ENCODE measurements around the gene SLC30A2. TPM values are rescaled to one million over a fixed set of nuclear protein-coding genes. Genes with fewer than 3 reads are reported as not detected.

The SLC30A2 gene
- total and polyA plus RNA-seq, 2 experiments from 2014 or later, result 1.3 to 1.8 TPM

DNA sequence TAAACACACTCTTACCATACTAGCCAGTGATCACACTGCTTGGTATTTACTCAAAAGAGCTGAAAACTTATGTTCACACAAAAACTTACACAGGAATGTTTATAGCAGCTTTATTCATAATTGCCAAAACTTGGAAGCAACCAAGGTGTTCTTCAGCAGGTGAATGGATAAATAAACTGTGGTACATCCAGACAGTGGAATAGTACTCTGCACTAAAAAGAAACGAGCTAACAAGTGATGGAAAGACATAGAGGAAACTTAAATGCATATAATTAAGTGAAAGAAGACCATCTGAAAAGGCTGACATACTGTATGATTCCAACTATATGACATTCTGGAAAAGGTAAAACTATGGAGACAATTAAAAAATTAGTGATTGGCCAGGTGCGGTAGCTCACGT lies 45.0 kb upstream of the SLC30A2 start:
- DNase-seq (ENCODE audit: low read depth in 1 of 2, low spot score in 1 of 2), result no peak
- Histone ChIP-seq H3K27ac (no peak overlapping the region), H3K36me3 (no peaks in the 10 kb centered on the region), H3K4me1 (ENCODE audit: low read depth) (peaks cover 28% of the 10 kb centered on the region), H3K9me3 (ENCODE audit: low read depth) (no peaks in the 10 kb centered on the region), H3K27me3 (no peaks in the 10 kb centered on the region), H3K4me3 (no peak overlapping the region)
- TF ChIP-seq, protein P1, sequence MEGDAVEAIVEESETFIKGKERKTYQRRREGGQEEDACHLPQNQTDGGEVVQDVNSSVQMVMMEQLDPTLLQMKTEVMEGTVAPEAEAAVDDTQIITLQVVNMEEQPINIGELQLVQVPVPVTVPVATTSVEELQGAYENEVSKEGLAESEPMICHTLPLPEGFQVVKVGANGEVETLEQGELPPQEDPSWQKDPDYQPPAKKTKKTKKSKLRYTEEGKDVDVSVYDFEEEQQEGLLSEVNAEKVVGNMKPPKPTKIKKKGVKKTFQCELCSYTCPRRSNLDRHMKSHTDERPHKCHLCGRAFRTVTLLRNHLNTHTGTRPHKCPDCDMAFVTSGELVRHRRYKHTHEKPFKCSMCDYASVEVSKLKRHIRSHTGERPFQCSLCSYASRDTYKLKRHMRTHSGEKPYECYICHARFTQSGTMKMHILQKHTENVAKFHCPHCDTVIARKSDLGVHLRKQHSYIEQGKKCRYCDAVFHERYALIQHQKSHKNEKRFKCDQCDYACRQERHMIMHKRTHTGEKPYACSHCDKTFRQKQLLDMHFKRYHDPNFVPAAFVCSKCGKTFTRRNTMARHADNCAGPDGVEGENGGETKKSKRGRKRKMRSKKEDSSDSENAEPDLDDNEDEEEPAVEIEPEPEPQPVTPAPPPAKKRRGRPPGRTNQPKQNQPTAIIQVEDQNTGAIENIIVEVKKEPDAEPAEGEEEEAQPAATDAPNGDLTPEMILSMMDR (IDR thresholded peaks at IDR 0.05; ENCODE audit: low read depth, low read length), result no peak

DNA sequence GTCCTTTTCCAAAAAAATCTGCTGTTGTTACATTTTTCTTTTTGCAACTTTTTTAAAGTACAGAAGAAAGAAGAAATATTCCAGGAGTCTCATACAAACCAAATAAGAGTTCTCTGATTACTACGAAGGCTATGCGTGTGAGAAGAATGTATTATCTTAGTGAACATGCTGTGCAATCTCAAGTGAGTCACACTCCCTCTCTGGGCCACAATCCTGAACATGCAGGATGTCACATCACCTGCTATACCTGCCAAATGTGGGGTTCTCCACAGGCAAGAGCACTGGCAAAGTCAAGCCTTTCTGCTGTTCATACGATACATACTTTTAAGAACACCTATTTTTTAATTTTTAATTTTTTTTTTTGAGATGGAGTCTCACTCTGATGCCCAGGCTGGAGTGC lies 43.2 kb upstream of the SLC30A2 start:
- H3K36me3 ChIP-seq, result no peaks in the 10 kb centered on the region
- H3K27ac ChIP-seq, result no peak overlapping the region
- no peaks in the 10 kb centered on the region for H3K27me3 ChIP-seq

DNA sequence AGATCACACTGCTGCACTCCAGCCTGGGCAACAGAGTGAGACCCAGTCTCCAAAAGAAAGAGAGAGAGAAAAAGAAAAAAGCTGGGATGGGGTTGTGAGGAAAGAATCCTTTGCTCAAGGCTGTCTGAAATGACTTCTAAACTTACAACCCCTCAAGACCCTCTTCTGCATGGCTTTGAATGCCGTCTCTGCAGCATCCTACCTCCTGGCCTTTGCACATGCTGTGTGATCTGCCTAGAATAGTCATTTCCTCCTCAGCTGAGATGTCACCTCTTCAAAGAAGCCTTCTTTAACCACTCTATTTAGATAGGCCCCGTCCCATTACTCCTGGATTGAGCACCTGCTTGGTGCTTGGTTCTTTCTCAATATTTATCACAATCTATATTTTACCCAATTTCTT lies 38.9 kb upstream of the SLC30A2 start:
- no peaks in the 10 kb centered on the region for H3K36me3 ChIP-seq
- H3K27me3 ChIP-seq, result no peaks in the 10 kb centered on the region
- H3K4me3 ChIP-seq, result no peak overlapping the region
- no peak for DNase-seq (ENCODE audit: low read depth in 1 of 2, low spot score in 1 of 2)
- TF ChIP-seq, protein P1 (IDR thresholded peaks at IDR 0.05; ENCODE audit: low read depth, low read length), result no peak
- H3K9me3 ChIP-seq (ENCODE audit: low read depth), result no peaks in the 10 kb centered on the region
- H3K27ac ChIP-seq, result no peak overlapping the region
- peaks cover 15% of the 10 kb centered on the region for H3K4me1 ChIP-seq (ENCODE audit: low read depth)

More for the DNA sequence above, 43.2 kb upstream of the SLC30A2 start:
- no peak for DNase-seq (ENCODE audit: low read depth in 1 of 2, low spot score in 1 of 2)
- no peaks in the 10 kb centered on the region for H3K9me3 ChIP-seq (ENCODE audit: low read depth)
- peaks cover 17% of the 10 kb centered on the region for H3K4me1 ChIP-seq (ENCODE audit: low read depth)
- TF ChIP-seq, protein P1 (IDR thresholded peaks at IDR 0.05; ENCODE audit: low read depth, low read length), result no peak
- H3K4me3 ChIP-seq, result no peak overlapping the region

DNA sequence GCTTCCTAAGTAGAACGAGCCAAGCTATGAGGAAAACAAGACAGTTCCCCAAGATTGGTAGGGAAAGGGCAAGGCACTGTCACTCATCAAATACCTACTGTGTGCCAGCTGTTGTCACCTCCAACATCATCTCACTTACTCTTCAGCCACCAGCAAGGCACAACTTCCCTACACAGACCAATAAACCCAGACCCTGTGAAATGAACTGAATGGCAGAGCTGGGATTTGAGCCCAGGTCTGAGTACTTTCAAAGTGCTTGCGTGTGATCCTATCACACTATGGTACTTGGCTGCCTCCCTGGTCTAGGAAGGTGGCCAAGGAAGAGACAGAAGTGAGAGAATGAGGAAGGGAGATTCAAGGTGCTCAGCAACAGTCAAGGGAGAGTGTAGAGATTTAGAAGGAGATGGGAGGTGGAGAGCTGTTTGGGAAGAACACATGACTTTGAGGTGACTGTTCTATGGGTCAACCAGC lies 38.2 kb upstream of the SLC30A2 start:
- Histone ChIP-seq H3K27ac (no peak overlapping the region), H3K4me1 (ENCODE audit: low read depth) (peaks cover 23% of the 10 kb centered on the region), H3K4me3 (no peak overlapping the region), H3K36me3 (no peaks in the 10 kb centered on the region), H3K27me3 (no peaks in the 10 kb centered on the region), H3K9me3 (ENCODE audit: low read depth) (no peaks in the 10 kb centered on the region)
- TF ChIP-seq, protein P1 (IDR thresholded peaks at IDR 0.05; ENCODE audit: low read depth, low read length), result no peak
- no peak for DNase-seq (ENCODE audit: low read depth in 1 of 2, low spot score in 1 of 2)

DNA sequence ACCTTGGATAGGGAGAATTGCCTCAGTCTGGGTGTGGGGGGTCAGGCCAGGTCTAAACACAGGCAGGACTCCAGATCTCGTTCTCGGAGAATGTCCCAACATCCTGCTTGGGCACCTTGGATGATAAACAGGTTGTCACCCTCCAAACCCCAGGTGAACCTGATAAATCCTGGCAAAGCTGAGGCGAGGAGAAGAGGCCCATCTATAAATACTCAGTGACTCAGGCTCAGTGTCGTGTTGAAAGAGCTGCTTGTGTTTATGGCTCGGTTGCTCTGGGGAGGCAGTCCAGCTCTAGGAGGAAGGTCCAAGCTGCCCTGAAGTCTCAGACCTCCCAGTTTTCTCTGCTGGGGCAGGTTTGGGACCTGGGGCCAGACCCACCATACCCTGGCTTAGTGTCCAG lies 37.3 kb upstream of the SLC30A2 start:
- TF ChIP-seq, protein P1 (IDR thresholded peaks at IDR 0.05; ENCODE audit: low read depth, low read length), result no peak
- Histone ChIP-seq H3K36me3 (no peaks in the 10 kb centered on the region), H3K9me3 (ENCODE audit: low read depth) (no peaks in the 10 kb centered on the region), H3K4me3 (no peak overlapping the region), H3K4me1 (ENCODE audit: low read depth) (peaks cover 31% of the 10 kb centered on the region), H3K27me3 (no peaks in the 10 kb centered on the region), H3K27ac (peak overlapping the region; percentile 52)
- DNase-seq (ENCODE audit: low read depth in 1 of 2, low spot score in 1 of 2), result peak in 1 of 2 donors; percentile 26

DNA sequence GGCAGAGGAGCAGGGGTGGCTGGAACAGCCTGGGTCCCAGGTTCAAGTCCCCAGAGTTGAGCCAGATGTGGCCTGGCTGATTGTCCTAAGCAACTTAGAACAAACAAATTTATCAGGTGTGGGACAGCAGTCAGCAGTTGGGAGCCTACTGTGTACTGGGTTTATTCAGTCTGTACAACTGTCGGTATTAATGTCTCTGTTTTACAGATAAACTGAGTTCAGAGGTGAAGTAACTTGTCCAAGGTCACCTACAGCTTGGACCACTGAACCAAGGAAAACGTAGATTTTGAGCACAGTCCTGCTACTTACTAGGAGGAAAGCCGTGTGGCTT lies 36.1 kb upstream of the SLC30A2 start:
- no peaks in the 10 kb centered on the region for H3K27me3 ChIP-seq
- H3K27ac ChIP-seq, result peak overlapping the region; percentile 26
- TF ChIP-seq, protein P1 (IDR thresholded peaks at IDR 0.05; ENCODE audit: low read depth, low read length), result no peak
- H3K36me3 ChIP-seq, result no peaks in the 10 kb centered on the region
- no peak for DNase-seq (ENCODE audit: low read depth in 1 of 2, low spot score in 1 of 2)
- no peaks in the 10 kb centered on the region for H3K9me3 ChIP-seq (ENCODE audit: low read depth)
- H3K4me1 ChIP-seq (ENCODE audit: low read depth), result peaks cover 34% of the 10 kb centered on the region
- no peak overlapping the region for H3K4me3 ChIP-seq

Measured in cardiac muscle cell (in vitro differentiated cells and primary cell).